ENCODE measurements around the gene DIPK2B. TPM values are rescaled to one million over a fixed set of nuclear protein-coding genes. Genes with fewer than 3 reads are reported as not detected.
A peak's percentile ranks its signal among the peaks of the same experiment; 100 is the strongest.

The DIPK2B gene
- total RNA-seq, 5 donors from 2014 or later (not counting 1 experiment from before 2014, with no cell fraction given) = not detected

DNA sequence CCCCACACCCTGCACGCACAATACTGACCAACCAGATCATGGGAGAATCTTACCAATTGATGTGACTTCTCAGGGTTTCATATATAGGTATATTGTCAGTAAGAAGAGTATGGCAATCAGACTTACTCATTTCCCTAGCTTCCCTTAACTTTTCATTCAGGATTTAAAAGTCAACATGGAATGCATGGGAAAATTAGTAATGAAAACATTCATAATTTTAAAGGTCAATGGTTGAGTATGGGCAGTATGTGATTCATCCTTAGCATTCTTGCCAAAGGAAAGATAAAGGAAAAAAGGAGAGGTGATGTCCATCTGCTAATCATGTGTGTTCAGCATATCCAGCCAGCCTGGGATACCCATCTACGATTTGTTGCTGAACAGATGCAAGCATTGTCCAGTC lies 4.0 kb downstream of the DIPK2B start:
- ChIA-PET POLR2A (no interaction called here), CTCF (interaction anchor here in 1 of 2 donors (0.6 kb wide), 1 partner anchor 1574 kb away, joined by 3 read pairs; no protein-coding TSS in a partner anchor)
- WGBS (ENCODE audit: insufficient coverage) = no CpG with 5 or more reads among the region's 2 CpGs
- Histone ChIP-seq H3K36me3 (ENCODE audit: control insufficient read depth in 2 of 2, extremely low read depth in 1 of 2, insufficient read depth in 1 of 2, low read length in 1 of 2) (no peaks in the 10 kb centered on the region), H3K4me3 (ENCODE audit: control insufficient read depth in 1 of 2, extremely low read depth in 1 of 2, low read length in 1 of 2) (no peak overlapping the region), H3K27ac (ENCODE audit: low read length) (no peak overlapping the region), H3K4me1 (ENCODE audit: control insufficient read depth in 1 of 2, extremely low read depth in 1 of 2, insufficient read depth in 2 of 2, low read length in 2 of 2) (peaks cover 0 to 6% of the 10 kb centered on the region in 2 experiments), H3K9me3 (no peaks in the 10 kb centered on the region), H3K27me3 (replicated peaks in 1 of 2; ENCODE audit: control insufficient read depth in 2 of 2, extremely low read depth in 1 of 2, insufficient read depth in 2 of 2, low read length in 1 of 2) (peaks cover 2 to 8% of the 10 kb centered on the region in 2 experiments)
- Mint-ChIP-seq H3K27ac (no peak overlapping the region), H3K9me3 (no peaks in the 10 kb centered on the region), H3K27me3 (peaks cover 15 to 34% of the 10 kb centered on the region in 2 donors), H3K36me3 (no peaks in the 10 kb centered on the region), H3K4me3 (no peak overlapping the region), H3K4me1 (peaks cover 6 to 7% (median 6%) of the 10 kb centered on the region in 3 donors)
- ATAC-seq (replicated peaks in 1 of 4) (no peak), DNase-seq (no peak)

DNA sequence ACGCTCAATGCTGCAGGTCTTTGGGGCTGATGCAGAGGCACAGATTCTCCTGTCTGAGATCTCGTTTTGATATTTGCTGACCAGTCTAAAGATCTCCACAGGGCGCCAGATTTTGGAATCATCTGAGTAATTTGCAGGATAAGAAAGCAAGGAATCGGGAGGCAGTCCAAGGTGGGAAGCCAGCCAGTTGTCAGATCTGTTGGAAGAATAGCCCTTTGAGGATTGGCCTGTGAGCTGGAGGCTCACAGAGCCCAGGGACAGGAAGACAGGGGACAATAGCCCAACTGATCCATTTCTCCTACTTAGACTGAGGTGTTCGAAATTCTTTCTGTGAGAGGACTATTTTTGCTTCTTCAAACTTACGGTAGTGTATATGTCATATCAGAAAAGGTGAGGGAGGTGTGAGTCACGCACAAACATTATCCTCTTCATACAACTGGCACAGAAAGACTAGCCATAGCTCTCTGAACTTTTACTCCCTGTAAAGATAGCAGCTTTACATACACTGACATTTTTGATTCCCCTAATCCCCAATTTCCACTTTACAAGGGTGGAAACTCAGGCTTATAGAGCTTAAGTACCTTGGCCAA lies 8.8 kb downstream of the DIPK2B start:
- Histone ChIP-seq H3K36me3 (ENCODE audit: control insufficient read depth in 2 of 2, extremely low read depth in 1 of 2, insufficient read depth in 1 of 2, low read length in 1 of 2) (no peaks in the 10 kb centered on the region), H3K27ac (ENCODE audit: low read length) (no peak overlapping the region), H3K9me3 (no peaks in the 10 kb centered on the region), H3K4me3 (ENCODE audit: control insufficient read depth in 1 of 2, extremely low read depth in 1 of 2, low read length in 1 of 2) (no peak overlapping the region), H3K27me3 (replicated peaks in 1 of 2; ENCODE audit: control insufficient read depth in 2 of 2, extremely low read depth in 1 of 2, insufficient read depth in 2 of 2, low read length in 1 of 2) (no peaks in the 10 kb centered on the region), H3K4me1 (ENCODE audit: control insufficient read depth in 1 of 2, extremely low read depth in 1 of 2, insufficient read depth in 2 of 2, low read length in 2 of 2) (peaks cover 0 to 11% of the 10 kb centered on the region in 2 experiments)
- 51% methylated on average over 2 of the region's 7 CpGs for WGBS (ENCODE audit: insufficient coverage)
- peak overlapping the region; percentile 40 to 78 for H3K27ac Mint-ChIP-seq
- peak overlapping the region in 1 of 3 donors; percentile 16 for H3K4me3 Mint-ChIP-seq
- peaks cover 23 to 29% (median 28%) of the 10 kb centered on the region in 3 donors for H3K4me1 Mint-ChIP-seq
- H3K9me3 Mint-ChIP-seq = no peaks in the 10 kb centered on the region
- CTCF ChIA-PET = no interaction called here
- ATAC-seq (replicated peaks in 1 of 4) (no peak), DNase-seq (no peak)
- POLR2A ChIA-PET = no interaction called here
- no peaks in the 10 kb centered on the region for H3K36me3 Mint-ChIP-seq
- H3K27me3 Mint-ChIP-seq = peaks cover 0 to 5% of the 10 kb centered on the region in 2 donors

DNA sequence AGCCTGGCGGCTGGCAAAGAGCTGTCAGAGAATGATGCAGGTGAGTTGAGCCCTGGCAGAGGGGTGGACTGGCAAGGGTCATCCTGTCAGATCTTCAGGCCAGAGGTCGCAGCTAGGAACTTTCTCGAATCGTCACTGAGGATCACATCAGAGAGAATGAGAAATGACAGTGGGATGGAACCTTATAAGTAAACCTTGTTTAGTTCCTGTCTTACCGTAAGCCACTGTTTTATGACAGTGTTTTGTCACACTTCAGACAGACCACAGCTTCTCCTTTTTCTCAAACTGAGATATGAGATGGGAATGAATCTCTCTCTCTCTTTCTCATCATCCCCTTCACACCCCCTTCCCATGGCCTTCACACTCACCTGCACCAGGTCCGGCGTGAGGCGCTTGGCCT lies 9.3 kb downstream of the DIPK2B start:
- 56% methylated on average over 3 of the region's 8 CpGs for WGBS (ENCODE audit: insufficient coverage)
- peaks cover 0 to 5% of the 10 kb centered on the region in 2 donors for H3K27me3 Mint-ChIP-seq
- no peaks in the 10 kb centered on the region for H3K36me3 Mint-ChIP-seq
- peak overlapping the region in 1 of 3 donors; percentile 16 for H3K4me3 Mint-ChIP-seq
- Histone ChIP-seq H3K9me3 (no peaks in the 10 kb centered on the region), H3K27me3 (replicated peaks in 1 of 2; ENCODE audit: control insufficient read depth in 2 of 2, extremely low read depth in 1 of 2, insufficient read depth in 2 of 2, low read length in 1 of 2) (no peaks in the 10 kb centered on the region), H3K36me3 (ENCODE audit: control insufficient read depth in 2 of 2, extremely low read depth in 1 of 2, insufficient read depth in 1 of 2, low read length in 1 of 2) (no peaks in the 10 kb centered on the region), H3K4me1 (ENCODE audit: control insufficient read depth in 1 of 2, extremely low read depth in 1 of 2, insufficient read depth in 2 of 2, low read length in 2 of 2) (peaks cover 0 to 11% of the 10 kb centered on the region in 2 experiments), H3K4me3 (ENCODE audit: control insufficient read depth in 1 of 2, extremely low read depth in 1 of 2, low read length in 1 of 2) (no peak overlapping the region), H3K27ac (ENCODE audit: low read length) (no peak overlapping the region)
- H3K27ac Mint-ChIP-seq = peak overlapping the region; percentile 40 to 78
- no peaks in the 10 kb centered on the region for H3K9me3 Mint-ChIP-seq
- H3K4me1 Mint-ChIP-seq = peaks cover 26 to 32% (median 32%) of the 10 kb centered on the region in 3 donors
- CTCF ChIA-PET = no interaction called here
- peak in 1 of 4 experiments; percentile 53 for ATAC-seq (replicated peaks in 1 of 4)
- peak in 1 of 35 experiments; percentile 4 for DNase-seq
- POLR2A ChIA-PET = no interaction called here

DNA sequence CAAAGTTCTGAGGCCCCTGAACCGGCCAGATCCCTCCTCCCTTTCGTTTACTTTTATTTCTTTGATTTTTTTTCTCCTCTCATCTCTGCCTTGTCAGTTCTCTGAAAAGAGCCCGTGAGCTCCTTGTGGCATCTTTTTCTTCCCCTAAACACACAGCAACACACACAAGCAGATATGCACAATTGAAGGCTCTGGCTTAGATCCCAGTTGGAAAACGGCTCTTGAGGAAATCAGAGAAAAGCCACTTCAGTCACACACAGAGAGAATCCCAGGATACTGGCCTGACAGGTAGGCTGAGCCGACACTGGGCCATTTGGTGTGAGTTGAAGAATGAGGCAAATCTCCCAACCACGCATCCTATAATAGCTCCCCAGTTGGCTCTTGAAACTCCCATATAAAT lies 12.9 kb downstream of the DIPK2B start:
- Histone ChIP-seq H3K36me3 (ENCODE audit: control insufficient read depth in 2 of 2, extremely low read depth in 1 of 2, insufficient read depth in 1 of 2, low read length in 1 of 2) (no peaks in the 10 kb centered on the region), H3K9me3 (no peaks in the 10 kb centered on the region), H3K4me1 (ENCODE audit: control insufficient read depth in 1 of 2, extremely low read depth in 1 of 2, insufficient read depth in 2 of 2, low read length in 2 of 2) (peaks cover 0 to 11% of the 10 kb centered on the region in 2 experiments), H3K27me3 (replicated peaks in 1 of 2; ENCODE audit: control insufficient read depth in 2 of 2, extremely low read depth in 1 of 2, insufficient read depth in 2 of 2, low read length in 1 of 2) (no peaks in the 10 kb centered on the region), H3K27ac (ENCODE audit: low read length) (no peak overlapping the region), H3K4me3 (ENCODE audit: control insufficient read depth in 1 of 2, extremely low read depth in 1 of 2, low read length in 1 of 2) (no peak overlapping the region)
- Mint-ChIP-seq H3K27me3 (no peaks in the 10 kb centered on the region), H3K27ac (peak overlapping the region; percentile 54 to 81), H3K4me3 (peak overlapping the region; percentile 68 to 88 (median 84)), H3K9me3 (no peaks in the 10 kb centered on the region), H3K4me1 (peaks cover 26 to 32% (median 32%) of the 10 kb centered on the region in 3 donors), H3K36me3 (no peaks in the 10 kb centered on the region)
- POLR2A ChIA-PET = interaction anchor here in 1 of 2 donors (0.6 kb wide), 1 partner anchor 26 kb away, joined by 3 read pairs; no protein-coding TSS in a partner anchor
- CTCF ChIA-PET = interaction anchor here (0.6 to 1.5 kb wide), 4 partner anchors 293 to 1229 kb away, joined by 3 to 4 read pairs (median 4); no protein-coding TSS in a partner anchor
- ATAC-seq (replicated peaks in 1 of 4) = no peak
- WGBS (ENCODE audit: insufficient coverage) = no CpG with 5 or more reads among the region's 6 CpGs
- DNase-seq = no peak

DNA sequence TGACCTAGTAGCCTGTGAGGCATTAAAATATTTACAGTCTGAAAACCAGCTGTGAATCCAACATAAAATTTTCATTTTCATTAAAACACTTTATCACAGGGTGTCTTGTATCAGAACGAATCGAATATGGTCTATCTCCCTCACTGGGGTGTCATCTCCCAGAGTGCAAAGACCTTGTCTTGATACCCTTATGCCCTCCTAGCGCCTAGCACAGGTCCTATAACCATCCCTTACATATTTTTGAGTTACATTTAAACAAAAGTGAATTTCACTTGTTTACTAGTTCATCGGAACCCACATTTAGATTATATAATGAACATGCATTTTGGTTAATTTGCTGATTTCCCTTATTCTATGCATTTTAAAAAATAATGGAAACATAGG lies 14.0 kb downstream of the DIPK2B start:
- WGBS (ENCODE audit: insufficient coverage) = no CpG with 5 or more reads among the region's 4 CpGs
- peak overlapping the region; percentile 51 to 52 for H3K4me3 ChIP-seq (ENCODE audit: control insufficient read depth in 1 of 2, extremely low read depth in 1 of 2, low read length in 1 of 2)
- no peaks in the 10 kb centered on the region for H3K27me3 ChIP-seq (replicated peaks in 1 of 2; ENCODE audit: control insufficient read depth in 2 of 2, extremely low read depth in 1 of 2, insufficient read depth in 2 of 2, low read length in 1 of 2)
- no peaks in the 10 kb centered on the region for H3K9me3 ChIP-seq
- no peaks in the 10 kb centered on the region for H3K36me3 Mint-ChIP-seq
- no peak overlapping the region for H3K27ac ChIP-seq (ENCODE audit: low read length)
- no peaks in the 10 kb centered on the region for H3K9me3 Mint-ChIP-seq
- ChIA-PET CTCF (interaction anchor here (0.5 to 1.5 kb wide), 6 partner anchors 54 to 1351 kb away, joined by 3 to 5 read pairs (median 4); no protein-coding TSS in a partner anchor), POLR2A (no interaction called here)
- H3K27ac Mint-ChIP-seq = no peak overlapping the region
- H3K4me1 Mint-ChIP-seq = peaks cover 19 to 25% (median 24%) of the 10 kb centered on the region in 3 donors
- ATAC-seq (replicated peaks in 1 of 4) (peak in 1 of 4 experiments; percentile 12), DNase-seq (no peak)
- H3K27me3 Mint-ChIP-seq = no peaks in the 10 kb centered on the region
- no peaks in the 10 kb centered on the region for H3K36me3 ChIP-seq (ENCODE audit: control insufficient read depth in 2 of 2, extremely low read depth in 1 of 2, insufficient read depth in 1 of 2, low read length in 1 of 2)
- H3K4me3 Mint-ChIP-seq = peak overlapping the region; percentile 68 to 88 (median 84)
- peaks cover 0 to 5% of the 10 kb centered on the region in 2 experiments for H3K4me1 ChIP-seq (ENCODE audit: control insufficient read depth in 1 of 2, extremely low read depth in 1 of 2, insufficient read depth in 2 of 2, low read length in 2 of 2)

DNA sequence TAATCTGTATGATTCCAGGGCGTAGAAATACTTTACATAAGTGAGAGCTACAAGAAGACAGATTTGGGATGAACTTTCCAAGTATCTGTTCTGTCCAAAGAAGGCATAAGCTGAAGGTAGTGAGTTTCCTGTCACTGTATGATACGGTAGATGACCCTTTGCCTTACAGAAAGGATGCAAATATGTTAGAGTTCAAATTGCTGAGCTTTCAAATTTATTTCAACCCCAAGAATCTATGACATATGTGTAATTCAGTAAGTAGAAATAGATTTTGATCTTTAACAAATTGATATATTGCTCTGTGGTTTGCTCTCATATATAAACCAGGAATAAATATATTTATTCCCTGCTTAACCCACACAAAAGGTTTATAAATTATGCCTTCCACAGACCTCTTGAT lies 16.5 kb downstream of the DIPK2B start:
- Histone ChIP-seq H3K9me3 (no peaks in the 10 kb centered on the region), H3K36me3 (ENCODE audit: control insufficient read depth in 2 of 2, extremely low read depth in 1 of 2, insufficient read depth in 1 of 2, low read length in 1 of 2) (no peaks in the 10 kb centered on the region), H3K27me3 (replicated peaks in 1 of 2; ENCODE audit: control insufficient read depth in 2 of 2, extremely low read depth in 1 of 2, insufficient read depth in 2 of 2, low read length in 1 of 2) (no peaks in the 10 kb centered on the region), H3K4me3 (ENCODE audit: control insufficient read depth in 1 of 2, extremely low read depth in 1 of 2, low read length in 1 of 2) (no peak overlapping the region), H3K27ac (ENCODE audit: low read length) (no peak overlapping the region), H3K4me1 (ENCODE audit: control insufficient read depth in 1 of 2, extremely low read depth in 1 of 2, insufficient read depth in 2 of 2, low read length in 2 of 2) (peaks cover 0 to 4% of the 10 kb centered on the region in 2 experiments)
- 100% methylated on average over 1 of the region's 2 CpGs for WGBS (ENCODE audit: insufficient coverage)
- Mint-ChIP-seq H3K9me3 (peaks cover 0 to 3% (median 0%) of the 10 kb centered on the region in 3 donors), H3K27ac (no peak overlapping the region), H3K36me3 (no peaks in the 10 kb centered on the region), H3K27me3 (peaks cover 0 to 4% of the 10 kb centered on the region in 2 donors), H3K4me3 (no peak overlapping the region), H3K4me1 (peaks cover 10 to 15% (median 12%) of the 10 kb centered on the region in 3 donors)
- DNase-seq (no peak), ATAC-seq (replicated peaks in 1 of 4) (no peak)
- ChIA-PET POLR2A (interaction anchor here in 1 of 2 donors (0.6 kb wide), 1 partner anchor 467 kb away, joined by 7 read pairs; no protein-coding TSS in a partner anchor), CTCF (interaction anchor here in 1 of 2 donors (0.5 kb wide), 1 partner anchor 108 kb away, joined by 6 read pairs; no protein-coding TSS in a partner anchor)
